Lower leg skin (tissue), 3 donors: ENCODE measurements around the gene ZSWIM4.

Source experiments
- POLR2A ChIP-seq, 2 donors: fragments of 450-650 bp; IDR thresholded peaks; one replicate each; pipeline ENCODE4 v1.6.1; 2016 to 2017; ENCODE audit warnings: antibody characterized with exemption in 2 of 2, mild to moderate bottlenecking in 1 of 2, moderate library complexity in 1 of 2
- TF ChIP-seq, protein P1 (sequence below), 3 donors: fragments of 450-650 bp; IDR thresholded peaks; one replicate each; pipeline ENCODE4 v1.5.1; 2016; ENCODE audit warnings: antibody characterized with exemption in 3 of 3, mild to moderate bottlenecking in 3 of 3, moderate library complexity in 2 of 3

DNA sequence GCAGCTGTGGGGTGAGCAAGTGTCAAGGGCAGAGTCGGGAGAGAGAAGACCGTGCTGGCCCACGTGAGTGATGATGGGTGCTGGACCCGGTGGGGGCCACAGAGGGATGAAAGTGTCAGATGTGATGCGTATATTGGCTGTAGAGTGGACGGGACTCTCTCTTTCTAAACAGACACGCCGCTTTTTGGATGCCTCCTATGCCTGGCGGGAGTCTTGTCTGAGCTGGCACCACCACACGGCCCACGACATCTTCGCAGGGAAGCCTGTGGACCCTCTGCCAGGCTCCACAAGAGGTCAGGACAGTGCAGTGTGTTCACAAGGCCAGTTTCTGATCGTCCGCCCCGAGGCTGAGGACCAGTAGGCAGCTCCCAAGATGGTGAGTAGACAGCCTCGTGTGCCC is 43.8 kb upstream of the ZSWIM4 start:
- TF ChIP-seq, protein P1, sequence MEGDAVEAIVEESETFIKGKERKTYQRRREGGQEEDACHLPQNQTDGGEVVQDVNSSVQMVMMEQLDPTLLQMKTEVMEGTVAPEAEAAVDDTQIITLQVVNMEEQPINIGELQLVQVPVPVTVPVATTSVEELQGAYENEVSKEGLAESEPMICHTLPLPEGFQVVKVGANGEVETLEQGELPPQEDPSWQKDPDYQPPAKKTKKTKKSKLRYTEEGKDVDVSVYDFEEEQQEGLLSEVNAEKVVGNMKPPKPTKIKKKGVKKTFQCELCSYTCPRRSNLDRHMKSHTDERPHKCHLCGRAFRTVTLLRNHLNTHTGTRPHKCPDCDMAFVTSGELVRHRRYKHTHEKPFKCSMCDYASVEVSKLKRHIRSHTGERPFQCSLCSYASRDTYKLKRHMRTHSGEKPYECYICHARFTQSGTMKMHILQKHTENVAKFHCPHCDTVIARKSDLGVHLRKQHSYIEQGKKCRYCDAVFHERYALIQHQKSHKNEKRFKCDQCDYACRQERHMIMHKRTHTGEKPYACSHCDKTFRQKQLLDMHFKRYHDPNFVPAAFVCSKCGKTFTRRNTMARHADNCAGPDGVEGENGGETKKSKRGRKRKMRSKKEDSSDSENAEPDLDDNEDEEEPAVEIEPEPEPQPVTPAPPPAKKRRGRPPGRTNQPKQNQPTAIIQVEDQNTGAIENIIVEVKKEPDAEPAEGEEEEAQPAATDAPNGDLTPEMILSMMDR (IDR thresholded peaks at IDR 0.05), result no peak
- no peak for TF ChIP-seq POLR2A (IDR thresholded peaks at IDR 0.05)
